Neural cell (in vitro differentiated cells): ENCODE data around the gene PPP4R2. TPM values are rescaled to one million over a fixed set of nuclear protein-coding genes. Genes with fewer than 3 reads are reported as not detected.

Experiments used
- H2AFZ ChIP-seq: fragments of 200-600, 300-800 bp; sonication (generic), shearing (Covaris generic); 2 replicates; pipeline ENCODE4 v1.6.0; 2014; ENCODE audit warnings: low read depth, mild to moderate bottlenecking, antibody characterized with exemption, low read length, moderate library complexity
- H3F3A ChIP-seq: fragments of 200-600 bp; shearing (Covaris generic); 2 replicates; pipeline ENCODE4 v1.6.1; 2016; ENCODE audit warnings: mild to moderate bottlenecking, moderate library complexity, mixed read lengths, antibody characterized with exemption, low read length; ENCODE audit not compliant: insufficient read depth, poor library complexity, severe bottlenecking
- H3K27ac ChIP-seq: fragments of 200-600, 300-800 bp; sonication (generic), shearing (Covaris generic); 2 replicates; pipeline ENCODE4 v1.5.1; 2014; ENCODE audit warnings: mild to moderate bottlenecking, low read length, moderate library complexity
- H3K27me3 ChIP-seq: fragments of 300-800, 200-600 bp; sonication (generic), shearing (Covaris generic); 2 replicates; pipeline ENCODE4 v1.6.0; 2014; ENCODE audit warnings: mild to moderate bottlenecking, low read depth, low read length, moderate library complexity; ENCODE audit not compliant: insufficient read depth
- H3K36me3 ChIP-seq: fragments of 300-800, 200-600 bp; sonication (generic), shearing (Covaris generic); 2 replicates; pipeline ENCODE4 v1.5.1; 2014; ENCODE audit warnings: mild to moderate bottlenecking, antibody characterized with exemption, low read length, moderate library complexity; ENCODE audit not compliant: insufficient read depth
- H3K4me2 ChIP-seq: fragments of 300-800, 200-600 bp; sonication (generic), shearing (Covaris generic); 2 replicates; pipeline ENCODE4 v1.6.0; 2014; ENCODE audit warnings: mild to moderate bottlenecking, low read length
- H3K4me3 ChIP-seq: fragments of 300-800, 200-600 bp; sonication (generic), shearing (Covaris generic); 2 replicates; pipeline ENCODE4 v1.5.1; 2014; ENCODE audit warnings: mild to moderate bottlenecking, low read length, moderate library complexity
- H3K79me2 ChIP-seq: fragments of 200-600 bp; shearing (Covaris generic); replicated peaks from 2 replicates; pipeline ENCODE4 v1.6.0; 2014; ENCODE audit warnings: mild to moderate bottlenecking, low read length, moderate library complexity; ENCODE audit not compliant: insufficient read depth
- H3K9ac ChIP-seq: fragments of 300-800, 200-600 bp; sonication (generic), shearing (Covaris generic); 2 replicates; pipeline ENCODE4 v1.6.1; 2016; ENCODE audit warnings: mild to moderate bottlenecking, low read length, mixed read lengths
- H3K9me2 ChIP-seq: fragments of 200-600 bp; shearing (Covaris generic); 2 replicates; pipeline ENCODE4 v1.6.1; 2016; ENCODE audit warnings: mild to moderate bottlenecking, low read length, mixed read lengths; ENCODE audit not compliant: insufficient read depth
- H3K9me3 ChIP-seq: fragments of 200-600, 300-800 bp; sonication (generic), shearing (Covaris generic); 2 replicates; pipeline ENCODE4 v1.6.1; 2016; ENCODE audit warnings: mild to moderate bottlenecking, mixed run types, low read length, moderate library complexity, mixed read lengths
- H4K20me1 ChIP-seq: fragments of 200-600 bp; shearing (Covaris generic); 2 replicates; pipeline ENCODE4 v1.6.1; 2016; ENCODE audit warnings: mild to moderate bottlenecking, mixed run types; ENCODE audit not compliant: insufficient read depth
- EP300 ChIP-seq: fragments of 450-650 bp; conservative IDR thresholded peaks from 2 replicates; pipeline ENCODE4 v1.6.1; 2014; ENCODE audit warnings: antibody characterized with exemption, mild to moderate bottlenecking, moderate library complexity; ENCODE audit not compliant: poor library complexity, severe bottlenecking
- EZH2 ChIP-seq: fragments of 200-600, 300-800 bp; shearing (Covaris generic), sonication (generic); IDR thresholded peaks from 2 replicates; pipeline ENCODE4 v1.6.1; 2014; ENCODE audit warnings: antibody characterized with exemption, low read length, borderline replicate concordance, mild to moderate bottlenecking; ENCODE audit not compliant: insufficient read depth, poor library complexity, severe bottlenecking
- MXI1 ChIP-seq: fragments of 450-650 bp; conservative IDR thresholded peaks from 2 replicates; pipeline ENCODE4 v1.6.1; 2014; ENCODE audit warnings: antibody characterized with exemption, mild to moderate bottlenecking; ENCODE audit not compliant: poor library complexity, severe bottlenecking
- POLR2AphosphoS5 ChIP-seq: IDR thresholded peaks from 2 replicates; pipeline ENCODE4 v1.6.1; 2012
- RAD21 ChIP-seq: fragments of 450-650 bp; conservative IDR thresholded peaks from 2 replicates; pipeline ENCODE4 v1.6.1; 2014; ENCODE audit warnings: antibody characterized with exemption, mild to moderate bottlenecking, moderate library complexity
- SMC3 ChIP-seq: fragments of 450-650 bp; conservative IDR thresholded peaks from 2 replicates; pipeline ENCODE4 v1.6.1; 2014; ENCODE audit warnings: antibody characterized with exemption, mild to moderate bottlenecking, moderate library complexity; ENCODE audit not compliant: poor library complexity
- TAF1 ChIP-seq: IDR thresholded peaks from 2 replicates; pipeline ENCODE4 v1.6.1; 2012; ENCODE audit warnings: low read depth
- polyA plus RNA-seq: library from polyadenylated mRNA; depleted of rRNA; stranded (reverse); fragments of >200 nt; gene quantifications from 2 replicates; pipeline ENCODE4 v1.2.3, GENCODE V29; 2014
- TF ChIP-seq, protein P1 (sequence below): IDR thresholded peaks from 2 replicates; pipeline ENCODE4 v1.6.1; 2012; ENCODE audit warnings: borderline replicate concordance
- TF ChIP-seq, protein P2 (sequence below): fragments of 450-650 bp; IDR thresholded peaks from 2 replicates; pipeline ENCODE4 v1.5.1; 2014; ENCODE audit warnings: antibody characterized with exemption, mild to moderate bottlenecking, moderate library complexity; ENCODE audit not compliant: poor library complexity, severe bottlenecking

The PPP4R2 gene
- polyA plus RNA-seq, 1 donor from 2014 or later: 65.5 TPM

DNA sequence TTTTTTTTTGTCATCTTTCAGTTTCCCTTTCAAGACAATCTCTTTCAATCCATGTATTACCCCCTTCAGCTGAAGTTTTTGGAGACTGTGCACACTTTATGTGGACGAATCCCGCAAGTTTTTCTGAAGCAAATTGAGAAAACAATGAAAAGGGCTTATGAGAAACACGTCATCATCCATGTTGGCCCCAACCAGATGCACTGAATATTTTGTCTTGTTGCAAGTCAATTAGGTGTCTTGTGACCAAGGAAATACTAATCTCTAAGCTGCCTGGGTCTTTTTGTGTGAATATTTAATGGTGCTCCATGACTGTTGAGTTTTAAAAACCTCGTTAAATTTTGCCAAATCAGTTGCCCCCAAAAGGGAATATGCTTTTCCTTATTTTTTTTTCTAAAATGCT is 21.7 kb upstream of the PPP4R2 start:
- no peak for TF ChIP-seq EP300
- TF ChIP-seq EZH2: no peak
- no peak for TF ChIP-seq POLR2AphosphoS5
- TF ChIP-seq MXI1: no peak
- TF ChIP-seq, protein P1, sequence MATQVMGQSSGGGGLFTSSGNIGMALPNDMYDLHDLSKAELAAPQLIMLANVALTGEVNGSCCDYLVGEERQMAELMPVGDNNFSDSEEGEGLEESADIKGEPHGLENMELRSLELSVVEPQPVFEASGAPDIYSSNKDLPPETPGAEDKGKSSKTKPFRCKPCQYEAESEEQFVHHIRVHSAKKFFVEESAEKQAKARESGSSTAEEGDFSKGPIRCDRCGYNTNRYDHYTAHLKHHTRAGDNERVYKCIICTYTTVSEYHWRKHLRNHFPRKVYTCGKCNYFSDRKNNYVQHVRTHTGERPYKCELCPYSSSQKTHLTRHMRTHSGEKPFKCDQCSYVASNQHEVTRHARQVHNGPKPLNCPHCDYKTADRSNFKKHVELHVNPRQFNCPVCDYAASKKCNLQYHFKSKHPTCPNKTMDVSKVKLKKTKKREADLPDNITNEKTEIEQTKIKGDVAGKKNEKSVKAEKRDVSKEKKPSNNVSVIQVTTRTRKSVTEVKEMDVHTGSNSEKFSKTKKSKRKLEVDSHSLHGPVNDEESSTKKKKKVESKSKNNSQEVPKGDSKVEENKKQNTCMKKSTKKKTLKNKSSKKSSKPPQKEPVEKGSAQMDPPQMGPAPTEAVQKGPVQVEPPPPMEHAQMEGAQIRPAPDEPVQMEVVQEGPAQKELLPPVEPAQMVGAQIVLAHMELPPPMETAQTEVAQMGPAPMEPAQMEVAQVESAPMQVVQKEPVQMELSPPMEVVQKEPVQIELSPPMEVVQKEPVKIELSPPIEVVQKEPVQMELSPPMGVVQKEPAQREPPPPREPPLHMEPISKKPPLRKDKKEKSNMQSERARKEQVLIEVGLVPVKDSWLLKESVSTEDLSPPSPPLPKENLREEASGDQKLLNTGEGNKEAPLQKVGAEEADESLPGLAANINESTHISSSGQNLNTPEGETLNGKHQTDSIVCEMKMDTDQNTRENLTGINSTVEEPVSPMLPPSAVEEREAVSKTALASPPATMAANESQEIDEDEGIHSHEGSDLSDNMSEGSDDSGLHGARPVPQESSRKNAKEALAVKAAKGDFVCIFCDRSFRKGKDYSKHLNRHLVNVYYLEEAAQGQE: no peak
- TF ChIP-seq, protein P2, sequence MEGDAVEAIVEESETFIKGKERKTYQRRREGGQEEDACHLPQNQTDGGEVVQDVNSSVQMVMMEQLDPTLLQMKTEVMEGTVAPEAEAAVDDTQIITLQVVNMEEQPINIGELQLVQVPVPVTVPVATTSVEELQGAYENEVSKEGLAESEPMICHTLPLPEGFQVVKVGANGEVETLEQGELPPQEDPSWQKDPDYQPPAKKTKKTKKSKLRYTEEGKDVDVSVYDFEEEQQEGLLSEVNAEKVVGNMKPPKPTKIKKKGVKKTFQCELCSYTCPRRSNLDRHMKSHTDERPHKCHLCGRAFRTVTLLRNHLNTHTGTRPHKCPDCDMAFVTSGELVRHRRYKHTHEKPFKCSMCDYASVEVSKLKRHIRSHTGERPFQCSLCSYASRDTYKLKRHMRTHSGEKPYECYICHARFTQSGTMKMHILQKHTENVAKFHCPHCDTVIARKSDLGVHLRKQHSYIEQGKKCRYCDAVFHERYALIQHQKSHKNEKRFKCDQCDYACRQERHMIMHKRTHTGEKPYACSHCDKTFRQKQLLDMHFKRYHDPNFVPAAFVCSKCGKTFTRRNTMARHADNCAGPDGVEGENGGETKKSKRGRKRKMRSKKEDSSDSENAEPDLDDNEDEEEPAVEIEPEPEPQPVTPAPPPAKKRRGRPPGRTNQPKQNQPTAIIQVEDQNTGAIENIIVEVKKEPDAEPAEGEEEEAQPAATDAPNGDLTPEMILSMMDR: no peak
- no peak for TF ChIP-seq RAD21
- TF ChIP-seq TAF1: no peak
- no peak for TF ChIP-seq SMC3
- no peaks in the 10 kb centered on the region for H3K79me2 ChIP-seq
- no peak overlapping the region for H3K27ac ChIP-seq
- H3K36me3 ChIP-seq: no peaks in the 10 kb centered on the region
- H3K4me3 ChIP-seq: no peak overlapping the region
- H2AFZ ChIP-seq: no peak overlapping the region
- H4K20me1 ChIP-seq: no peaks in the 10 kb centered on the region
- no peak overlapping the region for H3K4me2 ChIP-seq
- no peaks in the 10 kb centered on the region for H3K9me3 ChIP-seq
- no peaks in the 10 kb centered on the region for H3K27me3 ChIP-seq
- no peaks in the 10 kb centered on the region for H3F3A ChIP-seq
- H3K9me2 ChIP-seq: no peaks in the 10 kb centered on the region
- H3K9ac ChIP-seq: no peak overlapping the region

DNA sequence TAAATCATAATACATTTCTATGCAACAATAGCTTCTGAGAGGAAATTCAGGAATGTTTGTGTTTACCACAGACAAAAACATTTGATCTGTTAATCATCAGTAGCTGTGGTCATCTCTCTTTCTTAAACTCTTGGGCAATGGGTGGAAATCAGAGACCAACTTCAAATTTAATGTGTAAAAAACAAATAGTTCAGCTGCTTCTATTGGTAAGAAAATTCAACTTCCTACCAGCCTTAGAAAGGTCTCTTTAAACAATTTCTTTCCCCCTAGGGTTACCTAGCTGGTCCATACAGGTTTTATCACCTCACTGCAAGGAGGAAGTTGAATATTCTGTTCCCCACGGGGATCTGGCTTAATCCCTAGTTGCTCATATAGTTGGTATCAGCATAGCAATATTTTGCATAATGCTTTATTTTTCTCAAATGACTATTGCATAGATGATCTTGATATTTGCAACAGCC is 20.3 kb upstream of the PPP4R2 start:
- Histone ChIP-seq H3K27ac (no peak overlapping the region), H3K4me2 (no peak overlapping the region), H3K79me2 (no peaks in the 10 kb centered on the region), H3K4me3 (no peak overlapping the region), H3K36me3 (no peaks in the 10 kb centered on the region), H3K9ac (no peak overlapping the region), H4K20me1 (no peaks in the 10 kb centered on the region), H2AFZ (no peak overlapping the region), H3K9me3 (no peaks in the 10 kb centered on the region), H3K9me2 (no peaks in the 10 kb centered on the region), H3F3A (no peaks in the 10 kb centered on the region), H3K27me3 (no peaks in the 10 kb centered on the region)
- TF ChIP-seq RAD21: no peak
